Measurements from ENCODE around the gene SERINC3. TPM values are rescaled to one million over a fixed set of nuclear protein-coding genes. Genes with fewer than 3 reads are reported as not detected.

SERINC3 gene
- total and polyA plus RNA-seq, 2 donors (not counting 1 experiment from before 2014, with no cell fraction given): 31.4 to 51.6 TPM

DNA sequence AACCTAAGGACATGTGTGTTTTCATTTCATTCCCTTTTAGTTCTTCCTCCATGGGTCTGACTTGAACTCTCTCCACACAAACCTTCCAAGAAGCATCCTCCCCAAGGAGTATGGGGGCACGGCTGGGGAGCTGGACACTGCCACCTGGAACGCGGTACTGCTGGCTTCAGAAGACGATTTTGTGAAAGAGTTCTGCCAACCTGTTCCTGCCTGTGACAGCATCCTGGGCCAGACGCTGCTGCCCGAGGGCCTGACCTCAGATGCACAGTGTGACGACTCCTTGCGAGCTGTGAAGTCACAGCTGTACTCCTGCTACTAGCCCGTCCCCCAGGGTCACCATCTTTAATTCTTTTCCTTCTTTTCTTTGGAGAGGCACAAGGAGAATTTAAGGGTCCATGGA is 32.6 kb downstream of the SERINC3 start:
- H4K20me1 ChIP-seq (ENCODE audit: control insufficient read depth, insufficient read depth, low read length, poor library complexity, severe bottlenecking): no peaks in the 10 kb centered on the region
- TF ChIP-seq EZH2 (IDR thresholded peaks at IDR 0.05; ENCODE audit: borderline replicate concordance, insufficient read depth, low read depth, low read length, poor library complexity, severe bottlenecking): no peak
- TF ChIP-seq, protein P1, sequence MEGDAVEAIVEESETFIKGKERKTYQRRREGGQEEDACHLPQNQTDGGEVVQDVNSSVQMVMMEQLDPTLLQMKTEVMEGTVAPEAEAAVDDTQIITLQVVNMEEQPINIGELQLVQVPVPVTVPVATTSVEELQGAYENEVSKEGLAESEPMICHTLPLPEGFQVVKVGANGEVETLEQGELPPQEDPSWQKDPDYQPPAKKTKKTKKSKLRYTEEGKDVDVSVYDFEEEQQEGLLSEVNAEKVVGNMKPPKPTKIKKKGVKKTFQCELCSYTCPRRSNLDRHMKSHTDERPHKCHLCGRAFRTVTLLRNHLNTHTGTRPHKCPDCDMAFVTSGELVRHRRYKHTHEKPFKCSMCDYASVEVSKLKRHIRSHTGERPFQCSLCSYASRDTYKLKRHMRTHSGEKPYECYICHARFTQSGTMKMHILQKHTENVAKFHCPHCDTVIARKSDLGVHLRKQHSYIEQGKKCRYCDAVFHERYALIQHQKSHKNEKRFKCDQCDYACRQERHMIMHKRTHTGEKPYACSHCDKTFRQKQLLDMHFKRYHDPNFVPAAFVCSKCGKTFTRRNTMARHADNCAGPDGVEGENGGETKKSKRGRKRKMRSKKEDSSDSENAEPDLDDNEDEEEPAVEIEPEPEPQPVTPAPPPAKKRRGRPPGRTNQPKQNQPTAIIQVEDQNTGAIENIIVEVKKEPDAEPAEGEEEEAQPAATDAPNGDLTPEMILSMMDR (IDR thresholded peaks at IDR 0.05): no peak
- 96% methylated on average over 9 of the region's 9 CpGs for WGBS (ENCODE audit: insufficient coverage)
- ChIA-PET CTCF (no interaction called here), POLR2A (no interaction called here)
- ATAC-seq (ENCODE audit: low read depth) (no peak), DNase-seq (no peak)
- no peaks in the 10 kb centered on the region for H3K27me3 ChIP-seq (replicated peaks in 1 of 4; ENCODE audit: control extremely low read depth in 1 of 4, control insufficient read depth in 3 of 4, insufficient read depth in 4 of 4, low read length in 3 of 4)
- H3K27me3 Mint-ChIP-seq: no peaks in the 10 kb centered on the region
- H2AFZ ChIP-seq (ENCODE audit: insufficient read depth, low read depth, low read length, poor library complexity, severe bottlenecking): no peak overlapping the region
- no peak overlapping the region for H3K27ac Mint-ChIP-seq
- H3K4me3 Mint-ChIP-seq: no peak overlapping the region
- no peaks in the 10 kb centered on the region for H3K79me2 ChIP-seq (ENCODE audit: control insufficient read depth, insufficient read depth, low read length)
- no peaks in the 10 kb centered on the region for H3K9me3 Mint-ChIP-seq (ENCODE audit: insufficient read depth)
- intact Hi-C loops (cut with micrococcal nuclease): no loop called here
- H3K4me3 ChIP-seq (ENCODE audit: control extremely low read depth in 1 of 5, extremely low read depth in 1 of 5, insufficient read depth in 1 of 5, low read depth in 2 of 5, low read length in 4 of 5): no peak overlapping the region
- no peaks in the 10 kb centered on the region for H3K4me1 ChIP-seq (ENCODE audit: control insufficient read depth in 2 of 2, insufficient read depth in 2 of 2, low read length in 2 of 2)
- no peaks in the 10 kb centered on the region for H3K9me3 ChIP-seq (ENCODE audit: control extremely low read depth in 1 of 3, control insufficient read depth in 2 of 3, insufficient read depth in 1 of 3, low read length in 2 of 3)
- H3K9ac ChIP-seq (ENCODE audit: low read length): no peak overlapping the region
- H3K4me1 Mint-ChIP-seq: peaks cover 2% of the 10 kb centered on the region
- peaks cover 4 to 65% of the 10 kb centered on the region in 2 experiments for H3K36me3 ChIP-seq (replicated peaks in 1 of 2; ENCODE audit: control extremely low read depth in 1 of 2, control insufficient read depth in 1 of 2, extremely low read depth in 1 of 2, insufficient read depth in 2 of 2, low read length in 1 of 2)
- H3K27ac ChIP-seq (ENCODE audit: low read length in 2 of 2): no peak overlapping the region
- no peak overlapping the region for H3K4me2 ChIP-seq (replicated peaks; ENCODE audit: low read depth, low read length, poor library complexity, severe bottlenecking)

DNA sequence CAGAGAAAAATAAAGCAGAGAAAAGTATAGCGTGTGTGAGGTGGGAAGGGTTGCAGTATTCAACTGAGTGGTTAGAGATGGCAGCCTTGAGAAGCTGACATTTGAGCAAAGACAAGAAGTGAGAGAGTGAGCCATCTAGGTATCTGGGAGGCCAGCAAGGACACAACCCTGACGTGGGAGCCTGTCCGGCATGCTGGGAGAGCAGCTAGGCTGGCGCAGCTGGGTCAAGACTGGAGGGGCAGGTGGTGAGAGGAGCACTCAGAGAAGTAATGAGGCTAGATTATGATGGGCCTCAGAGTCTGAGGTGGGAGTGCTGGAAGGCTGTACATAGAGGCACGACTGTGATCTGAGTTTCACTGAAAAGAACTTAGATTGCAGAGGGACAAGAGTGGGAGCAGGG is 33.3 kb downstream of the SERINC3 start:
- POLR2A ChIA-PET: no interaction called here
- H3K79me2 ChIP-seq (ENCODE audit: control insufficient read depth, insufficient read depth, low read length): no peaks in the 10 kb centered on the region
- H3K9me3 Mint-ChIP-seq (ENCODE audit: insufficient read depth): no peaks in the 10 kb centered on the region
- intact Hi-C loops (cut with micrococcal nuclease): no loop called here
- H3K4me1 ChIP-seq (ENCODE audit: control insufficient read depth in 2 of 2, insufficient read depth in 2 of 2, low read length in 2 of 2): no peaks in the 10 kb centered on the region
- H3K9ac ChIP-seq (ENCODE audit: low read length): no peak overlapping the region
- H3K9me3 ChIP-seq (ENCODE audit: control extremely low read depth in 1 of 3, control insufficient read depth in 2 of 3, insufficient read depth in 1 of 3, low read length in 2 of 3): no peaks in the 10 kb centered on the region
- H3K27ac ChIP-seq (ENCODE audit: low read length in 2 of 2): no peak overlapping the region
- no peak overlapping the region for H3K4me3 Mint-ChIP-seq
- H3K4me1 Mint-ChIP-seq: peaks cover 2% of the 10 kb centered on the region
- 93% methylated on average over 5 of the region's 5 CpGs for whole genome bisulfite sequencing (ENCODE audit: insufficient coverage)
- H3K27me3 ChIP-seq (replicated peaks in 1 of 4; ENCODE audit: control extremely low read depth in 1 of 4, control insufficient read depth in 3 of 4, insufficient read depth in 4 of 4, low read length in 3 of 4): no peaks in the 10 kb centered on the region
- H2AFZ ChIP-seq (ENCODE audit: insufficient read depth, low read depth, low read length, poor library complexity, severe bottlenecking): no peak overlapping the region
- no peak overlapping the region for H3K4me3 ChIP-seq (ENCODE audit: control extremely low read depth in 1 of 5, extremely low read depth in 1 of 5, insufficient read depth in 1 of 5, low read depth in 2 of 5, low read length in 4 of 5)
- peaks cover 4 to 67% of the 10 kb centered on the region in 2 experiments for H3K36me3 ChIP-seq (replicated peaks in 1 of 2; ENCODE audit: control extremely low read depth in 1 of 2, control insufficient read depth in 1 of 2, extremely low read depth in 1 of 2, insufficient read depth in 2 of 2, low read length in 1 of 2)
- H3K27me3 Mint-ChIP-seq: no peaks in the 10 kb centered on the region
- no peaks in the 10 kb centered on the region for H4K20me1 ChIP-seq (ENCODE audit: control insufficient read depth, insufficient read depth, low read length, poor library complexity, severe bottlenecking)
- H3K4me2 ChIP-seq (replicated peaks; ENCODE audit: low read depth, low read length, poor library complexity, severe bottlenecking): no peak overlapping the region
- no peak for ATAC-seq (ENCODE audit: low read depth)
- no peak for DNase-seq
- CTCF ChIA-PET: no interaction called here
- peak overlapping the region; percentile 38 for H3K27ac Mint-ChIP-seq
- TF ChIP-seq, protein P1 (IDR thresholded peaks at IDR 0.05): no peak
- TF ChIP-seq EZH2 (IDR thresholded peaks at IDR 0.05; ENCODE audit: borderline replicate concordance, insufficient read depth, low read depth, low read length, poor library complexity, severe bottlenecking): no peak

Data from B cell (primary cell).